NCI-H2196 treated with DMSO at 0.1 percent for 48 hours (cell line): ENCODE data around the gene CORO6.

Experiments used
- DNase-seq: peaks from one replicate; lab custom pipeline; 2025; ENCODE audit not compliant: unreplicated experiment; lab: John Stamatoyannopoulos, UW

Gene CORO6

DNA sequence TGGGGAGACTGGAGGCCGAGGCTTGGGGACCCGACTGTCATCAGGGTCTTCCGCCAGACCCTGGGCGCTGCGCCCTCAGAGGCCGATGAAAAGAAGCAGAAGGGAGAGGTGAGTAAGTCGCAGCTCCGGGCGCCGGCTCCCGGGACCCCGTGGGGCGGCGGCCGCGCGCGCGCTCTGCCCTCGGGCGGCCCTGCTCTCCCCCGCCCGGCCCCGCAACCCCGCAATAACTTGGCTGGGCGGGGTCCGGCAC is 55.5 kb downstream of the CORO6 start:
- DNase-seq: no peak

- DNase-seq: peak; percentile 32
Observed at GRCh38 chr17:29566473-29567303, 56.0 kb downstream of the CORO6 start, which contains the start of gene ABHD15. ABHD15 (minus strand) TSS chr17:29567037; CDS start chr17:29566966, 71 bp downstream.

- no peak for DNase-seq
Observed at GRCh38 chr17:29565643-29566472, 56.9 kb downstream of the CORO6 start.
